ENCODE results near the gene TMEM178B. TPM values are rescaled to one million over a fixed set of nuclear protein-coding genes. Genes with fewer than 3 reads are reported as not detected.
"Not testable (repeated sequence)": the region's sequence is repeated elsewhere in the genome, so short reads cannot be mapped to it uniquely, and the experiment has no call there.

The TMEM178B gene
- total RNA-seq, 2 experiments from 2014 or later: 0.06 to 0.21 TPM

DNA sequence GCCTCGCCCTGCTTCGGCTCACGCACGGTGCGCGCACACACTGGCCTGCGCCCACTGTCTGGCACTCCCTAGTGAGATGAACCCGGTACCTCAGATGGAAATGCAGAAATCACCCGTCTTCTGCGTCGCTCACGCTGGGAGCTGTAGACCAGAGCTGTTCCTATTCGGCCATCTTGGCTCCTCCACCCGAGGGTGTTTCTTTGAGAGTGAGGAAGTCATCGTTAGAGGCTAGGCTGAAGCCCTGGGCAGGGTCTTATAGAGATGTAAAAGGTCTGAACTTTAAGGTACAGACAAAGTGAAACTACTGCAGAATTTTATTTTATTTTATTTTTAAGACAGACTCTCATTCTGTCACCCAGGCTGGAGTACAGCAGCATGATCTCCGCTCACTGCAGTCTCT, 6.0 kb upstream of the TMEM178B start:
- DNase-seq, H3K36me3 Mint-ChIP-seq, H3K9me3 Mint-ChIP-seq, H3K4me3 Mint-ChIP-seq, H3K27ac Mint-ChIP-seq, H3K4me1 Mint-ChIP-seq: not testable (repeated sequence)
- peaks cover 48% of the 10 kb centered on the region for H3K27me3 Mint-ChIP-seq

DNA sequence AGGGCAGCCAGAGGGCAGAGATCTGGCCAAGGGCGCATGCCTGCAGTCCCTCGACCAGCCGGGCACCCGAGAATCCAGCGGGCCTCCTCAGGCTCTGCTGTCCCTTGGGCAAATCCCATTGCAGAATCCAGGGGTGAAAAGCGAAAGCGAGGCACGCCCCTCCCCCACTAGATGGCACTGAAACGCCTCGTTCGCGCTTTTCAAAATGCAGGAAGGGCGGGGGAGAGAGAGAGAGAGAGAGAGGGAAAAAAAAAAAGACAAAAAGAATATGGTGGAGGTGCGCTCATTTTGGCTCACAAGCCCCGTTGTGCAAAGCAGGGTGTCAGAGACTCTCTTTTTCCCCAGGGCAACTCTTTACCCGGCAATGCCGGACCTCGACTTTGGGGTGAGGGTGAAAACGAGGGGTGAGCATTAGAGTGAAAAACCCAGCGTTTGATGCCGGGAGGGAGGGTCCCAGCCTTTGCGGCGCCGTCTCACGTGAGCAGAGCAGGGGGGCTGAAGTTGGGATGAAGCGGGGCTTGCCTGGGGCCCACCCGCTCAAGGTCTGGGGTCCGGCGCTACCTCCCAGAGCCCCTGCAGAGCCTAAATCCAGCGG, 2.5 kb upstream of the TMEM178B start:
- no peak overlapping the region for H3K27ac Mint-ChIP-seq
- peak; percentile 35 for DNase-seq
- peaks cover 8% of the 10 kb centered on the region for H3K4me1 Mint-ChIP-seq
- H3K4me3 Mint-ChIP-seq: peak overlapping the region; percentile 74
- peaks cover 1% of the 10 kb centered on the region for H3K9me3 Mint-ChIP-seq
- H3K36me3 Mint-ChIP-seq: no peaks in the 10 kb centered on the region
- peaks cover 55% of the 10 kb centered on the region for H3K27me3 Mint-ChIP-seq

GRCh38 chr7:141071855-141072547, 1.9 kb upstream of the TMEM178B start:
- no peak for DNase-seq
- no peak overlapping the region for H3K27ac Mint-ChIP-seq
- H3K27me3 Mint-ChIP-seq: peaks cover 55% of the 10 kb centered on the region
- no peaks in the 10 kb centered on the region for H3K36me3 Mint-ChIP-seq
- H3K4me3 Mint-ChIP-seq: peak overlapping the region; percentile 66
- H3K9me3 Mint-ChIP-seq: peaks cover 1% of the 10 kb centered on the region
- peaks cover 8% of the 10 kb centered on the region for H3K4me1 Mint-ChIP-seq

GRCh38 chr7:141072548-141073172, 1.2 kb upstream of the TMEM178B start:
- H3K4me1 Mint-ChIP-seq: peaks cover 8% of the 10 kb centered on the region
- peaks cover 1% of the 10 kb centered on the region for H3K9me3 Mint-ChIP-seq
- H3K27me3 Mint-ChIP-seq: peaks cover 55% of the 10 kb centered on the region
- peak overlapping the region; percentile 61 for H3K4me3 Mint-ChIP-seq
- H3K36me3 Mint-ChIP-seq: no peaks in the 10 kb centered on the region
- peak; percentile 34 for DNase-seq
- H3K27ac Mint-ChIP-seq: no peak overlapping the region

GRCh38 chr7:141073173-141073640, 657 bp upstream of the TMEM178B start:
- Mint-ChIP-seq H3K27ac (no peak overlapping the region), H3K4me1 (peaks cover 8% of the 10 kb centered on the region), H3K27me3 (peaks cover 50% of the 10 kb centered on the region), H3K36me3 (no peaks in the 10 kb centered on the region), H3K4me3 (peak overlapping the region; percentile 61), H3K9me3 (no peaks in the 10 kb centered on the region)
- peak; percentile 41 for DNase-seq

DNA sequence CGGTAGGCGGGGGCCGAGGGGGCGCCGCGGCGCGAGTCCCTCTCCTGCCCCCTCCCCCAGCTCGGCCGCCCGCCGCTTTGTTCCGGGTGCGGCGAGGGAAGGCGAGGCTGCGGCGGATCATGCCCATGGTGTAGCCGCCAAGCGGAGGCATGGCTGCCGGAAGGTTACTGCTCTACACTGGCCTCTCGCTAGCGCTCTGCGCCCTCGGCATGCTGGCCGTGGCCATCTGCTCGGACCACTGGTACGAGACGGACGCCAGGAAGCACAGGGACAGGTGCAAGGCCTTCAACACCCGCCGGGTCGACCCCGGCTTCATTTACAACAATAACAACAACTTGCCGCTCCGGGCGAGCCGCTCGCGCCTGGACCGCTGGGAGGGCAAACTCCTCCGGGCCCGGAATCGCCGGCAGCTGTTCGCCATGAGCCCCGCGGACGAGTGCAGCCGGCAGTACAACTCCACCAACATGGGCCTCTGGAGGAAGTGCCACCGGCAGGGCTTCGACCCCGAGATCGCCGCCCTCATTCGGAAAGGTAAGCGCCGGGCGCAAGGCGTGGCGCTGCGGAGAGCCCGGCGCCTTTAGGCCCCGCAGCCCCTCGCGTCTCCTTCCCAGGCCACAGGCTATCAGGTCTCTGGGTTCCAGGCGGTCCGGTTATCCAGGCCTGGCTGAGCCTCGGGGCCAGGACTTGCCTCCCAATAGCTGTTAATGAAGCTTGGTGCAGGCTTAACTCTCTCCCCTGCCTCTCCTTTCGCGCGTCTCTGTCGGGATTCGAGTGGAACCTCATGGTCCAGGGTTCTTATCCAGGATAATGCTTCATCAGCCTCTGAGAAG, 513 bp downstream of the TMEM178B start:
- Mint-ChIP-seq H3K27ac (no peak overlapping the region), H3K9me3 (no peaks in the 10 kb centered on the region), H3K4me3 (peak overlapping the region; percentile 43), H3K36me3 (no peaks in the 10 kb centered on the region), H3K4me1 (peaks cover 8% of the 10 kb centered on the region), H3K27me3 (peaks cover 40% of the 10 kb centered on the region)
- DNase-seq: peak; percentile 14

DNA sequence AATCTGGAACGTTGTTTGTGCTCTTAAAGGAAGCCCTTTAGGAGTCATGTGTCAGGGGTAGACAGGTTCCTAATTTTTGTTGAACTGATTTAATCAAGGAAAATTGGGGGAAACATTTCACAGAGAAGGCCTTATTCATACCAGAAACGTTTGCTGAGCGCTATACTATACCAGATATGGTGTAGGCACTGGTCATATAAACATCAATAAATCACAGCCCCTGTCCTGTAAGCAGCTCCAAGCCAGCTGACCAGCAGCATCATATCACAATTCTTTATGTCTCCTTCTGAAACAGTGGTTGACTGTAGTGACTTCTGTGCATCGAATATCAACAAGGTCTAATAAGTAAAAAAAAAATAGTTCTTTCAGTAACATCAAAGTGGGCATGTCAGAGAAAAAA, 1.1 kb downstream of the TMEM178B start:
- H3K27me3 Mint-ChIP-seq: peaks cover 35% of the 10 kb centered on the region
- DNase-seq: no peak
- H3K4me3 Mint-ChIP-seq: peak overlapping the region; percentile 43
- H3K9me3 Mint-ChIP-seq: no peaks in the 10 kb centered on the region
- peaks cover 8% of the 10 kb centered on the region for H3K4me1 Mint-ChIP-seq
- no peak overlapping the region for H3K27ac Mint-ChIP-seq
- H3K36me3 Mint-ChIP-seq: no peaks in the 10 kb centered on the region

GRCh38 chr7:141076377-141076776, 2.5 kb downstream of the TMEM178B start:
- no peak overlapping the region for H3K4me3 Mint-ChIP-seq
- no peak overlapping the region for H3K27ac Mint-ChIP-seq
- H3K4me1 Mint-ChIP-seq: peaks cover 4% of the 10 kb centered on the region
- no peaks in the 10 kb centered on the region for H3K36me3 Mint-ChIP-seq
- no peaks in the 10 kb centered on the region for H3K9me3 Mint-ChIP-seq
- DNase-seq: no peak
- H3K27me3 Mint-ChIP-seq: peaks cover 24% of the 10 kb centered on the region

GRCh38 chr7:141079219-141079618, 5.4 kb downstream of the TMEM178B start:
- no peaks in the 10 kb centered on the region for H3K9me3 Mint-ChIP-seq

DNA sequence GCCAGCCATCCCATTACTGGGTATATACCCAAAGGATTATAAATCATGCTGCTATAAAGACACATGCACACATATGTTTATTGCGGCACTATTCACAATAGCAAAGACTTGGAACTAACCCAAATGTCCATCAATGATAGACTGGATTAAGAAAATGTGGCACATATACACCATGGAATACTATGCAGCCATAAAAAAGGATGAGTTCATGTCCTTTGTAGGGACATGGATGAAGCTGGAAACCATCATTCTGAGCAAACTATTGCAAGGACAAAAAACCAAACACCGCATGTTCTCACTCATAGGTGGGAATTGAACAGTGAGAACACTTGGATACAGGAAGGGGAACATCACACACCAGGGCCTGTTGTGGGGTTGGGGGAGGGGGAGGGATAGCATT, 15.6 kb downstream of the TMEM178B start:
- H3K27ac Mint-ChIP-seq, H3K4me3 Mint-ChIP-seq, DNase-seq, H3K9me3 Mint-ChIP-seq, H3K4me1 Mint-ChIP-seq, H3K36me3 Mint-ChIP-seq: not testable (repeated sequence)
- H3K27me3 Mint-ChIP-seq: peaks cover 16% of the 10 kb centered on the region

More at GRCh38 chr7:141079219-141079618, 5.4 kb downstream of the TMEM178B start:
- Mint-ChIP-seq H3K4me3 (no peak overlapping the region), H3K36me3 (no peaks in the 10 kb centered on the region), H3K27me3 (peaks cover 21% of the 10 kb centered on the region), H3K4me1 (no peaks in the 10 kb centered on the region), H3K27ac (no peak overlapping the region)
- no peak for DNase-seq

DNA sequence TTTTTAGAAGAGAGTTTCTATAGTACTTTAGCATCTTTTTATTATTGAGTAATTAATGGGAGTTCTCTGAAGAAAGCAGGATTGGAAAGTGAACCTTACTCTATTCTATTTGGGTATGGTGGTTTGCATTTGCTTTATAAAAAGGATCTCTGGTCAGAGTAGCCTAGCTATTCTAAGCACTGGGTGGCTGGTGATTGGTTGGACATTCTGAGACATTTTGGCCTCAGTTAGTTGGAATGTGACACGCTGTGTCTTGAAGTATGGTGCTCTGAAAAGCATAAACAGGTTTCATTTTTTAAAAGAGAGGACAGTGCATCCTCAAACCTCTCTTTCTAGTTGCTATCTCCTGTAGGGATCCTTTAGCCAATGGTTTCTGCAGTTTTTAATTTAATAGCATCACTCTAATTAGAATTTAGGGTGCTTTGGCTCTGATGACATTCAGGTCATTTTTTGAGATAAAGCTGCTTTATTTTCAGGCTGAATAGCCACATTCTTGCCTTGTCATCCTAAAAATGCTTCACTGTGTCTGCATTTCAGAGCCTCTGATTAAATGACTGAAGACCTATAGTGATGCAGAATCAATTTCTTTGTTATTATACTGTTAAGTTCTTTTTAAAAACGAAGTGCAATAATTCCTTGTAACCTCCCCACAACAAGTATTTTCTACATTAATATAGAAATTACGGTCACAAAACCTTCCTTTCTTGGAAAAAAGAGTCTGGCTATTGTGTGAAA, 20.6 kb downstream of the TMEM178B start:
- Mint-ChIP-seq H3K36me3 (no peaks in the 10 kb centered on the region), H3K4me3 (no peak overlapping the region), H3K4me1 (no peaks in the 10 kb centered on the region), H3K27ac (no peak overlapping the region), H3K9me3 (no peaks in the 10 kb centered on the region), H3K27me3 (no peaks in the 10 kb centered on the region)
- DNase-seq: no peak

DNA sequence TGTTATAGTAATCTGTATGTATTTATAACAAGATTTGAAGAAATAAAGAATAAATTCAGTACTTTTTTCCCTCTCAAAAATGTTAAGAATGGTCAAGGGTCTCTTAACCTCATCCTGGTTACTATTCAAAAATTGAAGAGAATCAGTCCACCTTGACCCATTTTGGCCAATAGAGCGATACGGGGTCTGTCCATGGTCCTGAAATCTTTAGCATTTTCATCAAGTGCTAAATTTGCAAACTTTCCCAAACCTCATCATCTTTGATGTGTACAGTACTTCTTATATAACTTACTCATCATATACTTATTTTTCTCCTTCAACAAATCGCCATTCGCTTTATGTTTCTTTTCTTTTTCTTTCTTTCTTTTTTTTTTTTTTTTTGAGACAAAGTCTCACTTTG, 23.6 kb downstream of the TMEM178B start:
- Mint-ChIP-seq H3K9me3 (no peaks in the 10 kb centered on the region), H3K36me3 (no peaks in the 10 kb centered on the region), H3K27ac (no peak overlapping the region), H3K4me1 (no peaks in the 10 kb centered on the region), H3K4me3 (no peak overlapping the region), H3K27me3 (no peaks in the 10 kb centered on the region)
- no peak for DNase-seq

- Mint-ChIP-seq H3K4me3 (no peak overlapping the region), H3K27me3 (peaks cover 17% of the 10 kb centered on the region), H3K9me3 (no peaks in the 10 kb centered on the region), H3K36me3 (no peaks in the 10 kb centered on the region), H3K27ac (no peak overlapping the region), H3K4me1 (no peaks in the 10 kb centered on the region)
- no peak for DNase-seq
Measured at GRCh38 chr7:141102436-141102835, 28.6 kb downstream of the TMEM178B start.

- H3K9me3 Mint-ChIP-seq: no peaks in the 10 kb centered on the region
- no peak for DNase-seq
- no peak overlapping the region for H3K27ac Mint-ChIP-seq
- H3K27me3 Mint-ChIP-seq: peaks cover 17% of the 10 kb centered on the region
- no peak overlapping the region for H3K4me3 Mint-ChIP-seq
- no peaks in the 10 kb centered on the region for H3K4me1 Mint-ChIP-seq
- H3K36me3 Mint-ChIP-seq: no peaks in the 10 kb centered on the region
Measured at GRCh38 chr7:141103847-141104429, 30.1 kb downstream of the TMEM178B start.
